H1 (cell line): ENCODE data around the gene NDUFS3. TPM values are rescaled to one million over a fixed set of nuclear protein-coding genes. Genes with fewer than 3 reads are reported as not detected.

ENCODE experiments used
- CTCF ChIA-PET: fragments of 300-600 bp; sonication (Branson Sonifier 250); formaldehyde crosslinking; loops from one replicate; lab custom pipeline; 2021; ENCODE audit not compliant: partially characterized antibody; lab: Charles Lee
- POLR2A ChIA-PET: fragments of 300-600 bp; sonication (Branson Sonifier 250); formaldehyde crosslinking; loops from one replicate; lab custom pipeline; 2021; ENCODE audit warnings: inconsistent platforms; ENCODE audit not compliant: partially characterized antibody; lab: Charles Lee
- DNase-seq, 2 experiments: peaks; one replicate each; pipeline versions ENCODE4 v3.0.0 to v3.0.0-alpha.2; 2010 to 2022; ENCODE audit warnings: low spot score in 2 of 2, low read depth in 1 of 2, mixed read lengths in 1 of 2
- FAIRE-seq: peaks from 2 replicates; lab custom pipeline; 2011; peaks lifted over from hg19 to GRCh38; lab: Jason Lieb, UNC
- H2AFZ ChIP-seq: 2 replicates; pipeline ENCODE4 v1.8.1; 2012; ENCODE audit warnings: low read length, inconsistent platforms
- H2AK5ac ChIP-seq: 2 replicates; pipeline ENCODE4 v1.6.1; 2013; ENCODE audit warnings: low read depth, low read length
- H2BK120ac ChIP-seq: replicated peaks from 2 replicates; pipeline ENCODE3; 2013; ENCODE audit warnings: low read depth, low read length, inconsistent platforms
- H2BK12ac ChIP-seq: 2 replicates; pipeline ENCODE4 v1.6.1; 2013; ENCODE audit warnings: low read depth, low read length
- H2BK15ac ChIP-seq: 2 replicates; pipeline ENCODE4 v1.6.1; 2013; ENCODE audit warnings: low read length
- H2BK20ac ChIP-seq: 2 replicates; pipeline ENCODE4 v1.6.1; 2013; ENCODE audit warnings: low read length
- H2BK5ac ChIP-seq: 2 replicates; pipeline ENCODE4 v1.6.1; 2013; ENCODE audit warnings: low read depth, low read length
- H3K14ac ChIP-seq: 2 replicates; pipeline ENCODE4 v1.6.1; 2013; ENCODE audit warnings: inconsistent platforms; ENCODE audit not compliant: insufficient read length
- H3K18ac ChIP-seq: 2 replicates; pipeline ENCODE4 v1.6.1; 2013; ENCODE audit warnings: low read length; ENCODE audit errors: extremely low read depth
- H3K23ac ChIP-seq: 2 replicates; pipeline ENCODE4 v1.6.1; 2013; ENCODE audit warnings: inconsistent platforms; ENCODE audit not compliant: insufficient read length
- H3K23me2 ChIP-seq: 2 replicates; pipeline ENCODE4 v1.6.1; 2013; ENCODE audit warnings: low read depth, low read length
- H3K27ac ChIP-seq: 2 replicates; pipeline ENCODE4 v1.6.1; 2011; ENCODE audit warnings: low read depth, low read length, inconsistent platforms
- H3K27me3 ChIP-seq, 4 experiments: replicated peaks in 1 of 4; 1 replicate in 1 of 4; 2 replicates in 3 of 4; pipeline versions ENCODE4 v1.6.1 to v1.8.1; 2011 to 2013; ENCODE audit warnings: low read length in 3 of 4, mild to moderate bottlenecking in 3 of 4, inconsistent platforms in 2 of 4, mixed read lengths in 2 of 4, moderate library complexity in 1 of 4; ENCODE audit not compliant: control insufficient read depth in 3 of 4, insufficient read depth in 3 of 4; ENCODE audit errors: extremely low read depth in 1 of 4
- H3K36me3 ChIP-seq, 4 experiments: 2 replicates each; pipeline versions ENCODE4 v1.6.1 to v1.8.1; 2011 to 2013; ENCODE audit warnings: mild to moderate bottlenecking in 4 of 4, low read length in 3 of 4, moderate library complexity in 2 of 4, control low read depth in 1 of 4, inconsistent platforms in 1 of 4; ENCODE audit not compliant: insufficient read depth in 4 of 4, control insufficient read depth in 2 of 4
- H3K4ac ChIP-seq: replicated peaks from 2 replicates; pipeline ENCODE3; 2013; ENCODE audit warnings: low read length, low read depth, mixed read lengths, inconsistent platforms; ENCODE audit not compliant: insufficient read length
- H3K4me1 ChIP-seq, 4 experiments: replicated peaks in 1 of 4; 1 replicate in 1 of 4; 2 replicates in 3 of 4; pipeline versions ENCODE4 v1.6.1 to v1.8.1; 2011 to 2013; ENCODE audit warnings: low read length in 3 of 4, inconsistent platforms in 2 of 4, mixed read lengths in 1 of 4; ENCODE audit not compliant: insufficient read depth in 4 of 4, control insufficient read depth in 3 of 4
- H3K4me2 ChIP-seq, 2 experiments: 2 replicates each; pipeline versions ENCODE4 v1.6.1 to v1.8.1; 2011 to 2013; ENCODE audit warnings: low read depth in 2 of 2, low read length in 2 of 2, control low read depth in 1 of 2, inconsistent platforms in 1 of 2, mild to moderate bottlenecking in 1 of 2; ENCODE audit not compliant: insufficient read depth in 1 of 2
- H3K4me3 ChIP-seq, 4 experiments: fragments of 200-600, 300-600 bp in 1 of 4; sonication (generic), shearing (Covaris generic), sonication (Bioruptor Twin) in 1 of 4; 2 replicates each; pipeline versions ENCODE4 v1.5.1 to v1.8.1; 2011 to 2016; ENCODE audit warnings: low read length in 4 of 4, low read depth in 3 of 4, control low read depth in 2 of 4, inconsistent platforms in 2 of 4, mild to moderate bottlenecking in 2 of 4, mixed read lengths in 1 of 4, moderate library complexity in 1 of 4; ENCODE audit not compliant: insufficient read depth in 2 of 4; ENCODE audit errors: extremely low read depth in 1 of 4
- H3K56ac ChIP-seq: replicated peaks from 2 replicates; pipeline ENCODE3; 2013; ENCODE audit warnings: low read depth, mild to moderate bottlenecking, mixed read lengths, low read length, inconsistent platforms; ENCODE audit not compliant: insufficient read length
- H3K79me1 ChIP-seq: 2 replicates; pipeline ENCODE4 v1.6.1; 2013; ENCODE audit warnings: low read depth, low read length, control low read depth
- H3K79me2 ChIP-seq, 2 experiments: 2 replicates each; pipeline versions ENCODE4 v1.6.1 to v1.8.1; 2012 to 2013; ENCODE audit warnings: low read length in 2 of 2, mild to moderate bottlenecking in 2 of 2, inconsistent platforms in 1 of 2; ENCODE audit not compliant: insufficient read depth in 2 of 2, control insufficient read depth in 1 of 2
- H3K9ac ChIP-seq, 4 experiments: replicated peaks in 1 of 4; 1 replicate in 1 of 4; 2 replicates in 3 of 4; pipeline versions ENCODE4 v1.6.1 to v1.8.1; 2011 to 2013; ENCODE audit warnings: low read depth in 3 of 4, low read length in 3 of 4, control low read depth in 2 of 4, mild to moderate bottlenecking in 2 of 4, moderate library complexity in 2 of 4, inconsistent platforms in 1 of 4; ENCODE audit errors: extremely low read depth in 1 of 4
- H3K9me3 ChIP-seq, 2 experiments: 2 replicates each; pipeline versions ENCODE4 v1.6.1 to v1.8.1; 2012 to 2013; ENCODE audit warnings: mild to moderate bottlenecking in 2 of 2, moderate library complexity in 2 of 2, control low read depth in 1 of 2, inconsistent platforms in 1 of 2, low read depth in 1 of 2, low read length in 1 of 2, mixed read lengths in 1 of 2; ENCODE audit not compliant: insufficient read depth in 2 of 2
- H4K20me1 ChIP-seq, 2 experiments: replicated peaks in 1 of 2; 2 replicates each; pipeline versions ENCODE3 to v1.8.1; 2011 to 2013; ENCODE audit warnings: inconsistent platforms in 2 of 2, low read length in 2 of 2, mild to moderate bottlenecking in 1 of 2; ENCODE audit not compliant: insufficient read depth in 2 of 2, control insufficient read depth in 1 of 2
- H4K5ac ChIP-seq: 2 replicates; pipeline ENCODE4 v1.6.1; 2013; ENCODE audit warnings: low read length, low read depth, mixed read lengths, inconsistent platforms; ENCODE audit not compliant: insufficient read length
- H4K8ac ChIP-seq: 2 replicates; pipeline ENCODE4 v1.8.0; 2013; ENCODE audit warnings: mild to moderate bottlenecking, moderate library complexity, low read length, inconsistent platforms; ENCODE audit not compliant: insufficient read depth; ENCODE audit errors: extremely low read depth
- H4K91ac ChIP-seq: replicated peaks from 2 replicates; pipeline ENCODE3; 2013; ENCODE audit warnings: low read length, mixed read lengths, inconsistent platforms; ENCODE audit not compliant: insufficient read length
- CEBPB ChIP-seq: IDR thresholded peaks from 2 replicates; pipeline ENCODE4 v1.6.1; 2012; ENCODE audit warnings: low read depth, low read length
- CTBP2 ChIP-seq: IDR thresholded peaks from 2 replicates; pipeline ENCODE4 v1.7.0; 2011; ENCODE audit warnings: borderline replicate concordance, mild to moderate bottlenecking, moderate library complexity, mixed read lengths, low read length; ENCODE audit not compliant: insufficient read depth, insufficient read length
- whole genome bisulfite sequencing, 2 experiments: shearing (Covaris generic) in 1 of 2; methylation state at CpG; one replicate each; pipeline versions ENCODE4 v1.1.6 to v1.1.7; 2013 to 2015; ENCODE audit warnings: low lambda C conversion rate in 2 of 2, mixed read lengths in 2 of 2, inconsistent platforms in 1 of 2, low coverage in 1 of 2, missing lambda C conversion rate in 1 of 2; ENCODE audit not compliant: insufficient replicate concordance in 2 of 2, insufficient coverage in 1 of 2, insufficient read length in 1 of 2; ENCODE audit errors: extremely low coverage in 1 of 2, missing lambda C conversion rate in 1 of 2; 5-methylcytosine and 5-hydroxymethylcytosine counted together
- polyA plus RNA-seq, 7 experiments: library from polyadenylated mRNA; depleted of rRNA in 3 of 7; stranded (reverse) in 5 of 7; unstranded in 2 of 7; fragments of >200 nt in 5 of 7; fragments of 200-250 nt in 2 of 7; gene quantifications; 1 replicate in 5 of 7; 2 replicates in 1 of 7; 4 replicates in 1 of 7; pipeline versions ENCODE4 v1.2.1 to v1.2.3, GENCODE V29; 2011 to 2013; ENCODE audit warnings: missing spikeins in 2 of 7, mixed read lengths in 2 of 7
- total RNA-seq: library from RNA; stranded (reverse); fragmentation: NEBNext Ultra II Directional; extraction: Animal tissue kit (Norgen Biotek cat#: 25700); gene quantifications from 2 replicates; pipeline ENCODE4 v1.2.1, GENCODE V29; 2021

NDUFS3 gene
- total and polyA plus RNA-seq, 2 of the 8 experiments (the other 6 are each of a cell fraction or from before 2014, with no cell fraction given) = 135 to 241 TPM

GRCh38 chr11:47533690-47534151 lies 45.2 kb upstream of the NDUFS3 start:
- Histone ChIP-seq H3K27ac (no peak overlapping the region), H3K14ac (no peak overlapping the region), H3K9ac (no peak overlapping the region), H3K56ac (no peak overlapping the region), H2BK5ac (no peak overlapping the region), H2BK15ac (no peak overlapping the region), H3K23me2 (no peaks in the 10 kb centered on the region), H4K8ac (no peak overlapping the region), H3K36me3 (peaks cover 0 to 8% (median 0%) of the 10 kb centered on the region in 4 experiments; a peak in 1 of 8 replicates), H3K27me3 (no peaks in the 10 kb centered on the region), H3K4me3 (no peak overlapping the region), H4K91ac (no peak overlapping the region), H2AK5ac (no peak overlapping the region), H3K79me2 (peaks cover 23 to 99% of the 10 kb centered on the region in 2 experiments), H2BK20ac (no peak overlapping the region), H2BK12ac (no peak overlapping the region), H3K4ac (no peak overlapping the region), H2BK120ac (no peak overlapping the region), H4K5ac (no peak overlapping the region), H4K20me1 (peaks cover 21 to 23% of the 10 kb centered on the region in 2 experiments), H3K23ac (no peak overlapping the region), H3K9me3 (no peaks in the 10 kb centered on the region), H3K18ac (no peak overlapping the region), H3K4me2 (no peak overlapping the region), H3K79me1 (no peaks in the 10 kb centered on the region), H2AFZ (no peak overlapping the region), H3K4me1 (peaks cover 0 to under 1% (median 0%) of the 10 kb centered on the region in 4 experiments; a peak in 1 of 7 replicates)
- TF ChIP-seq CTBP2 (no peak), CEBPB (0 out of 2 replicates have a peak, but pooled peaks have one; percentile 2)
- no peak for FAIRE-seq
- no peak for DNase-seq
- CTCF ChIA-PET = interaction anchor here (0.7 to 1.9 kb wide), 8 partner anchors 9 to 142 kb away, joined by 3 to 6 read pairs (median 4); no protein-coding TSS in a partner anchor
- 100% methylated on average over 2 of the region's 2 CpGs; no CpG with 5 or more reads in 1 of the 2 experiments for WGBS, 2 experiments
- POLR2A ChIA-PET = interaction anchor here (0.7 to 3.1 kb wide), 5 partner anchors 10 to 24 kb away, joined by 3 to 11 read pairs (median 4); no protein-coding TSS in a partner anchor
